OCI-LY7 (cell line): Measurements from ENCODE around the gene MYCN.

Source experiments
- CTCF ChIP-seq: fragments of 200-600 bp; sonication (generic); conservative IDR thresholded peaks from 2 replicates; pipeline ENCODE4 v1.5.1; 2014; ENCODE audit warnings: mild to moderate bottlenecking, antibody characterized with exemption, low read length, moderate library complexity, mixed read lengths
- EZH2phosphoT487 ChIP-seq: fragments of 200-600 bp; sonication (generic); IDR thresholded peaks from 2 replicates; pipeline ENCODE4 v1.6.1; 2018; ENCODE audit warnings: low read depth, borderline replicate concordance, mild to moderate bottlenecking, mixed run types, antibody characterized with exemption, low read length, moderate library complexity, mixed read lengths

DNA sequence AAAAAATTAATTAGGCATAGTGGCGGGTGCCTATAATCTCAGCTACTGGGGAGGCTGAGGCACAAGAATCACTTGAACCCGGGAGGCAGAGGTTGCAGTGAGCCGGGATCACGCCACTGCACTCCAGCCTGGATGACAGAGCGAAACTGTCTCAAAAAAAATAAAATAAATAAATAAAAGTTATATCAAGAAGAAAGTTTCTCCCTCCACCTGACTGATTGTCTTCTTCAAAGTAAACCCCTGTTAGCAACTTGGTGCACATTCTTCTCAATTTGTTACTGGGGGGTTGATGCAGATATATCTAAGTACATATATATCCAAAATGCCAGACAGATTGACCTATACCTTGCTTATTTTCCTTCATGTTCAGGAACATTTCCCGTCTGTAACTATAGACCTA lies 5.2 kb upstream of the MYCN start:
- TF ChIP-seq CTCF, result no peak
- no peak for TF ChIP-seq EZH2phosphoT487
